Sigmoid colon (tissue), 7 donors: ENCODE measurements around the gene UBTD1. TPM values are rescaled to one million over a fixed set of nuclear protein-coding genes. Genes with fewer than 3 reads are reported as not detected.

Experiments used
- DNase-seq: peaks from one replicate; pipeline ENCODE4 v3.0.0-alpha.2; 2019
- H3K27ac ChIP-seq, 4 donors: fragments of 200-600 bp; sonication (generic); one replicate each; pipeline ENCODE4 v1.5.1; 2016 to 2019; ENCODE audit warnings: mild to moderate bottlenecking in 1 of 4
- H3K27me3 ChIP-seq, 3 donors: fragments of 200-600 bp; sonication (generic); one replicate each; pipeline ENCODE4 v1.5.1; 2019; ENCODE audit warnings: mild to moderate bottlenecking in 1 of 3
- H3K36me3 ChIP-seq, 4 donors: fragments of 200-600 bp; sonication (generic); one replicate each; pipeline ENCODE4 v1.5.1; 2016 to 2019
- H3K4me1 ChIP-seq, 4 donors: fragments of 200-600 bp; sonication (generic); one replicate each; pipeline ENCODE4 v1.5.1; 2017 to 2019
- H3K4me3 ChIP-seq, 4 donors: fragments of 200-600 bp; sonication (generic); one replicate each; pipeline ENCODE4 v1.5.1; 2017 to 2019; ENCODE audit warnings: mild to moderate bottlenecking in 2 of 4, moderate library complexity in 1 of 4
- H3K9me3 ChIP-seq, 4 donors: fragments of 200-600 bp in 3 of 4; sonication (generic) in 3 of 4; one replicate each; pipeline versions ENCODE4 v1.5.1 to v1.6.1; 2013 to 2019
- CTCF ChIP-seq, 4 experiments: fragments of 450-650 bp in 3 of 4; fragments of 200-600 bp in 1 of 4; IDR thresholded peaks; one replicate each; pipeline ENCODE4 v1.5.1; 2016 to 2019; ENCODE audit warnings: antibody characterized with exemption in 4 of 4, mild to moderate bottlenecking in 3 of 4, moderate library complexity in 2 of 4
- EP300 ChIP-seq, 4 donors: sonication (generic); formaldehyde crosslinking; IDR thresholded peaks; one replicate each; pipeline ENCODE4 v1.6.1; 2017; ENCODE audit warnings: antibody characterized with exemption in 4 of 4
- POLR2A ChIP-seq, 2 donors: fragments of 450-650 bp; IDR thresholded peaks; one replicate each; pipeline ENCODE4 v1.6.1; 2016; ENCODE audit warnings: antibody characterized with exemption in 2 of 2, mild to moderate bottlenecking in 2 of 2, moderate library complexity in 2 of 2
- POLR2AphosphoS5 ChIP-seq, 4 donors: sonication (generic); formaldehyde crosslinking; IDR thresholded peaks; one replicate each; pipeline ENCODE4 v1.6.1; 2017; ENCODE audit warnings: antibody characterized with exemption in 4 of 4
- WGBS, 2 donors: extraction: QIAGEN DNeasy Blood & Tissue Kit; methylation state at CpG; one replicate each; pipeline ENCODE4 v1.1.7; 2013; 5-methylcytosine and 5-hydroxymethylcytosine counted together
- intact Hi-C: fragments of 100-400 bp; cut with DNase I; formaldehyde crosslinking; loops from one replicate; pipeline ENCODE4 v1.15.1; 2023
- polyA plus RNA-seq, 3 donors: library from polyadenylated mRNA; stranded (reverse); fragments of 200-250 nt; gene quantifications; one replicate each; pipeline ENCODE4 v1.2.3, GENCODE V29; 2013
- total RNA-seq, 4 donors: library from RNA; depleted of rRNA; stranded (reverse); fragments of >200 nt; gene quantifications; one replicate each; pipeline ENCODE4 v1.1.0, GENCODE V29; 2016
- donor health status: healthy with polysubstance abuse.
- donor health status: Bipolar disorder and iron deficiency.
- donor health status: healthy.

The UBTD1 gene
- total and polyA plus RNA-seq, 7 donors = 2.3 to 7.9 (median 5.9) TPM

GRCh38 chr10:97517778-97518300 lies 19.1 kb downstream of the UBTD1 start:
- Histone ChIP-seq H3K36me3 (no peaks in the 10 kb centered on the region), H3K4me1 (peaks cover 0 to 18% (median 16%) of the 10 kb centered on the region in 4 donors), H3K27me3 (no peaks in the 10 kb centered on the region), H3K9me3 (no peaks in the 10 kb centered on the region), H3K27ac (peak overlapping the region in 3 of 4 donors; percentile 9 to 47 (median 18)), H3K4me3 (no peak overlapping the region)
- intact Hi-C loops = no loop called here
- no peak for DNase-seq
- 67 to 83% methylated on average over 6 of the region's 6 CpGs for WGBS, 2 donors
- no peak for TF ChIP-seq POLR2A (IDR thresholded peaks at IDR 0.05)
- no peak for TF ChIP-seq EP300 (IDR thresholded peaks at IDR 0.05)
- TF ChIP-seq POLR2AphosphoS5 (IDR thresholded peaks at IDR 0.05) = no peak
- no peak for TF ChIP-seq CTCF (IDR thresholded peaks at IDR 0.05)

GRCh38 chr10:97518301-97519043 lies 19.7 kb downstream of the UBTD1 start:
- H3K27me3 ChIP-seq = no peaks in the 10 kb centered on the region
- H3K36me3 ChIP-seq = no peaks in the 10 kb centered on the region
- DNase-seq = no peak
- H3K4me1 ChIP-seq = peaks cover 0 to 15% (median 12%) of the 10 kb centered on the region in 4 donors
- intact Hi-C loops = no loop called here
- WGBS, 2 donors = 42 to 44% methylated on average over 10 of the region's 10 CpGs
- no peak for TF ChIP-seq CTCF (IDR thresholded peaks at IDR 0.05)
- TF ChIP-seq POLR2A (IDR thresholded peaks at IDR 0.05) = no peak
- TF ChIP-seq EP300 (IDR thresholded peaks at IDR 0.05) = no peak
- TF ChIP-seq POLR2AphosphoS5 (IDR thresholded peaks at IDR 0.05) = no peak
- H3K27ac ChIP-seq = peak overlapping the region in 3 of 4 donors; percentile 9 to 47 (median 18)
- no peak overlapping the region for H3K4me3 ChIP-seq
- H3K9me3 ChIP-seq = no peaks in the 10 kb centered on the region

- DNase-seq = no peak
- H3K9me3 ChIP-seq = no peaks in the 10 kb centered on the region
- no peaks in the 10 kb centered on the region for H3K27me3 ChIP-seq
- no peak for TF ChIP-seq POLR2A (IDR thresholded peaks at IDR 0.05)
- TF ChIP-seq POLR2AphosphoS5 (IDR thresholded peaks at IDR 0.05) = no peak
- no peak for TF ChIP-seq EP300 (IDR thresholded peaks at IDR 0.05)
- no peak for TF ChIP-seq CTCF (IDR thresholded peaks at IDR 0.05)
- H3K4me3 ChIP-seq = no peak overlapping the region
- intact Hi-C loops = no loop called here
- H3K36me3 ChIP-seq = no peaks in the 10 kb centered on the region
- H3K4me1 ChIP-seq = peaks cover 0 to 15% (median 12%) of the 10 kb centered on the region in 4 donors
- peak overlapping the region in 1 of 4 donors; percentile 47 for H3K27ac ChIP-seq
- WGBS, 2 donors = 64 to 78% methylated on average over 2 of the region's 2 CpGs
Measured at GRCh38 chr10:97519342-97519741, 20.6 kb downstream of the UBTD1 start.

- Histone ChIP-seq H3K27me3 (no peaks in the 10 kb centered on the region), H3K4me3 (no peak overlapping the region), H3K9me3 (no peaks in the 10 kb centered on the region), H3K36me3 (no peaks in the 10 kb centered on the region), H3K27ac (no peak overlapping the region), H3K4me1 (peaks cover 0 to 15% (median 12%) of the 10 kb centered on the region in 4 donors)
- intact Hi-C loops = no loop called here
- WGBS, 2 donors = 75 to 88% methylated on average over 5 of the region's 5 CpGs
- no peak for DNase-seq
- no peak for TF ChIP-seq POLR2AphosphoS5 (IDR thresholded peaks at IDR 0.05)
- no peak for TF ChIP-seq EP300 (IDR thresholded peaks at IDR 0.05)
- TF ChIP-seq CTCF (IDR thresholded peaks at IDR 0.05) = no peak
- no peak for TF ChIP-seq POLR2A (IDR thresholded peaks at IDR 0.05)
Measured at GRCh38 chr10:97520520-97520919, 21.8 kb downstream of the UBTD1 start.
